NCI-H2171 treated with DMSO at 0.1 percent for 48 hours (cell line): ENCODE results near the gene PARG.
"Not testable (repeated sequence)": the region's sequence is repeated elsewhere in the genome, so short reads cannot be mapped to it uniquely, and the experiment has no call there.

ENCODE experiments used
- DNase-seq: peaks from one replicate; lab custom pipeline; 2025; lab: John Stamatoyannopoulos, UW

PARG gene

GRCh38 chr10:49941447-49942338, at the start of gene PARG, which contains the start of gene TIMM23B:
Gene PARG, minus strand, starts transcription at chr10:49942027. Its CDS starts 302 bp downstream, at chr10:49941725.
Gene TIMM23B, plus strand, starts transcription at chr10:49942053. Its CDS starts 142 bp downstream, at chr10:49942195.
- peak; percentile 62 for DNase-seq

DNA sequence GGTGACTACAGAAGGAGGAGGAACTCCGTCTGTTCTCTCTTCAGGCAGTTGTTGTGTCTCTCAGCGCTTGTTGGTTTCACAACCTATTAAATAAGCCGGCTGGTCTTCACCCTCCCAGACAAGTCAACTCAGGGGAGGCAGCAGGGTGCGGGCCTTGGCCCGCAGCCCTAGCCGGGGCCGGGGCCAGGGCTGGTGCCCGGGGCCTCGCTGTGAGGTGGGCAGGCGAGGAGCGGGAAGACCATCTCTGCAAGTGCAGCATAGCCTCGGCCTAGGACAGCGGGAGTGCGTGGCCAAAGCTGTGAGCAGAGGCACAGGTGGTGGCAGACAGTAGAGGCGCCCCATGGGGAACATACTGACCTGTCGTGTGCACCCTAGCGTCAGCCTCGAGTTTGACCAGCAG, 46.5 kb upstream of the PARG start, which contains the start of gene AGAP6:
Gene AGAP6, plus strand, starts transcription at position 31 of the 400 bp plus-strand sequence. Its CDS starts 310 bp downstream, at position 341.
- not testable (repeated sequence) for DNase-seq

DNA sequence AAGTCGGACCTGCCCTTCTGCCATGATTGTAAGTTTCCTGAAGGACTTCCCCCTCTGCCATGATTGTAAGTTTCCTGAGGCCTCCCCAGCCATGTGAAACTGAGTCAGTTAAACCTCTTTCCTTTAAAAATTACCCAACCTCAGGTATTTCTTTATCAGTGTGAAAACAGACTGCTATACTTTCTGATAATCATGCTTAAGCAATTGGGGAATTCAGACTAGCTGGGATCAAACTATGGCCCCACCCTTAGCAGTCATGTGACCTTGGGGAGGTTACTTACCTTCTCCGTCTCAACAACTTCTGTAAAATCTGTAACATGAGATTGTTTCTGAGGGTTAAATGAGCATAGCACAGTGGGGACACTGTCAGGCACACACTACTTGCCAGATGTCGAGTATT, 45.4 kb upstream of the PARG start:
- DNase-seq, result peak; percentile 21

- not testable (repeated sequence) for DNase-seq
Measured at GRCh38 chr10:49977756-49978155, 35.9 kb upstream of the PARG start.

DNA sequence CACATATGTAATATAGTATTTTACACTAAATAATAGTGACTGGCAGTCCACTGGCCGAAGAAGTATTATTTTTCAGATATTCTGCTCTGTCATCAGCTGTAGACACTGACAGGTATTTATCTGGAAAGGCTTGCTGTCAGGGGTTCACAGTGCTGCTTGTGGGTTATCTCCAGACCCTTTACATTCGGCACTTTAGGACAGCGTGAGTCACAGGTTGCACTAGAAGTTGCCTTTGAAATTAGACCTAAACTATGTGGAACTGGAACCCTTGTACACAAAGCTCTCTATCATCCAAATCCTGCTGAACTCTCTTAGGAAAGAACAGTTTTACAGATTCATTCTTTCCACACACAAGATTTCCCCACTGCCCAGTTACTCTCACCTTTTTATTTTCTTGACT, 30.3 kb upstream of the PARG start:
- not testable (repeated sequence) for DNase-seq

GRCh38 chr10:49971466-49971865, 29.6 kb upstream of the PARG start:
- not testable (repeated sequence) for DNase-seq

DNA sequence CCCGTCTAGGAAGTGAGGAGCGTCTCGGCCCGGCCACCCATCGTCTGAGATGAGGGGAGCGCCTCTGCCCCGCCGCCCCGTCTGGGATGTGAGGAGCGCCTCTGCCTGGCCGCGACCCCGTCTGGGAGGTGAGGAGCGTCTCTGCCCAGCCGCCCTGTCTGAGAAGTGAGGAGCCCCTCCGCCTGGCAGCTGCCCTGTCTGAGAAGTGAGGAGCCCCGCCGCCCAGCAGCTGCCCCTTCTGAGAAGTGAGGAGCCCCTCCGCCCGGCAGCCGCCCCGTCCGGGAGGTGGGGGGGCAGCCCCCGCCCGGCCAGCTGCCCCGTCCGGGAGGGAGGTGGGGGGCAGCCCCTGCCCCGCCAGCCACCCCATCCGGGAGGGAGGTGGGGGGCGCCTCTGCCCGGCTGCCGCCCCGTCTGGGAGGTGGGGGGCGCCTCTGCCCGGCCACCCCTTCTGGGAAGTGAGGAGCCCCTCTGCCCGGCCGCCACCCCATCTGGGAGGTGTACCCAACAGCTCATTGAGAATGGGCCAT, 28.6 kb upstream of the PARG start:
- DNase-seq, result not testable (repeated sequence)

- not testable (repeated sequence) for DNase-seq
Measured at GRCh38 chr10:49953122-49953521, 11.3 kb upstream of the PARG start.

DNA sequence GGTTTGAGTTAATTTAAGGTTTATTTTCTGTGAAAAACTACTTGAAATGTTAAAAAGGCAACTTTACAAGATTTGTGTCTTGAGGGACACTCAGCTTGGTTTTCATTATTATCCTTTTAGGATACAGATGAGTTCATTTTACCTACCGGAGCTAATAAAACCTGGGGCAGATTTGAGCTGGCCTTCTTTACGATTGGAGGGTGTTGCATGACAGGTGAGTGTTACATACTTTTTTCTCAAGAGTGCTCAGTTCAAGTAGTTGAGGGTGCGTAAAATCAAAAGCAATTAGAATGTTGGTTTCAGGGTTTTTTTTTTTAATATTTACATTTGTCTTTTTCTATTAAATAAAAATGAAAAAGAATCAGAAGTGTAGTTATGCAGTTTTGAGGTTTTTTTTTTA, 10.2 kb upstream of the PARG start:
- not testable (repeated sequence) for DNase-seq

DNA sequence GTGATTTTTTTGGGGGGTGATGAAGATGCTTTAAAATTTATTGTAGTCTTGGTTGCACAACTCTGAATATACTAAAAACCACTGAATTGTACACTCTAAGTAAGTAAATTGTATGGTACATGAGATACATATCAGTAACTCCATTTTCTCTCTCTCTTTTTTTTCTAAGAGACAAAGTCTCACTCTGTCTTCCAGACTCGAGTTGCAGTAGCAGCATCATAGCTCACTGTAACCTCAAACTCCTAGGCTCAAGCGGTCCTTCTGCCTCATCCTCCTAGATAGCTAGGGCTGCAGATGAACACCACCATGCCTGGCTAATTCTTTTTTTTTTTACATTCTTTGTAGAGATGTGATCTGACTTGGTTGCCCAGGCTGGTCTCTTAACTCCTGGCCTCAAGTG, 6.9 kb upstream of the PARG start:
- DNase-seq, result not testable (repeated sequence)

DNA sequence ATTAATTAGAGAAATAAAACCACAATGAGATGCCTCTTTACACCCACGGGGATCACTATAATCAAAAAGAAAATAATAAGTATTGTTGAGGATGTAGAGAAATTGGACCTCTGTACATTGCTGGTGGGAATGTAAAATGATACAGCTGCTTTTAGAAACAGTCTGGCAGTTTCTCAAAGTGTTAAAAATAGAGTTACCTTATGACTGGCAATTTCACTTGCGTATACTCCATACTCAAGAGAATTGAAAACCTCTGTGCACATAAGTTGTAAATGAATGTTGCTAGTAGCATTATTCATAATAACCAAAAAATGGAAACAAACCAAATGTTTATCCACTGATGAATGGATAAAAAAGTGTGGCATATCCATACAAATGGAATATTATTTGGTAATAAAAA, 6.3 kb upstream of the PARG start:
- DNase-seq, result not testable (repeated sequence)

DNA sequence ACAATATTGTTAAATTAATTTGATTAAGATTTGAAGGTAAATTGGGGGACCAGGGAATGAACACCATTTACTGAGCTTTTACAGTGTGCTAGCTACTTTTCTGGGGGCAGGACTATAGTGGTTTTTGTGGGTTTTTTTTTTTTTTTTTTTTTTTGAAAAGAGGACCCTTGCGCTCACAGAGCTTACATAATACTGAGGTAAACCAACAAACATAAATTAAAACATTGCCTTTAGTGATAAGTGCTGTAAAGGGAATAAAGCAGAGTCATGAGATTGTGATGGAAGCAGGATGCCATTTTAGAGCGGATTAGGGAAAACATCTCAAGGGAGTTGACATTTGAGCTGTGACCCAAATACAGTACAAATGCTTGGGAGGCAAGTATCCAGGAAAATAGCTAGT, 1.8 kb upstream of the PARG start:
- not testable (repeated sequence) for DNase-seq

DNA sequence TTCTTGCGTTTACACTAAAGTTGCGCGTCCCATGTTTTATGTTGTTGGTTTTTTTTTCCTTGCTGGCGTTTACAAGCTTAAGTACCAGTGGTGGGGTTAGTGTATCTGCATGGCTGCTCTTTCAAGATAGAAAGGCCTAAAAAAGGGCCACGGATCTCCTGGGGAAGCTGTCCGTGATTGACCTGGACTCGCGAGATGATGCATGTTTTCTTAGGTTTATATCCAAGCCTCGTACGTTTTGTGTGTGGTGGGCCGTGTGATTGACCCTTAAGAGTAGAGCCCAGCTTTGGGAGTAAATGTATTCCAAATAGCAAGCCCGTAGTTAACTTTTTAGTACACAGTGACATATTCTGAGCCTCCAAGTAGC, 495 bp upstream of the PARG start:
- not testable (repeated sequence) for DNase-seq

GRCh38 chr10:49931959-49932728, 9.7 kb downstream of the PARG start:
- not testable (repeated sequence) for DNase-seq

DNA sequence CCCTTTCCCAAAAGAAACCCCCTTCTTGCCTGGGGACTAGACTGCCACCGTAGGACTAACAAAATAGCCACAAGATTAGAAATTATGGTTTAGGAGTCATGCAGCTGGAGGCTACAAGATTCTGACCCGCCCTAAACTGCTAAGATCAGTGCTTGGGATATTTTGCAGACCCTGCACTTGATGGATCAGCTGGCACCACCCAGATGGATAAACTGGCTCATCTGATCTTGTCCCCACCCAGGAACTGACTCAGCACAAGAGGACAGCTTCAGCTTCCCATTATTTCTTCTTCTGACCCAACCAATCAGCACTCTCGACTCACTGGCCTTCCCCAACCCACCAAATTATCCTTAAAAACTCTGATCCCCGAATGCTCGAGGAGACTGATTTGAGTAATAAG, 10.6 kb downstream of the PARG start:
- not testable (repeated sequence) for DNase-seq

DNA sequence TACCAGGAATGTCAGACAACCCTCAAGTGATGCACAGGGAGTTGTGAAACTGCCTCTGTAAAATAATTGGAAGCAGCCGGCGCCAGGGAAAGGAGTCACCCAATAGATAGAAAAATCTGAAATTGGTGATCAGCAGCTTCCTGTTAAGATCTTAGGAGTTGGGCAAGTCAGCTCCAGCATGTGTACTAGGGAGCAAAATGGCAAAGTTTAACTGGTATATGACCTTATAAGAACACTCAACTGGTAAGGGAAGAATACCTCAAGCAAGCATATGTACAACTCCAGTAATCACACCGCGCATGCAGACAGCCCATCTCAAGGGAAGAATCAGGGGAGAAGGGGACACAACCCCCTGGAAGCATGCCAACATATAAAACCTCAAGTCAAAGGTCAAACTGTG, 18.3 kb downstream of the PARG start:
- DNase-seq, result not testable (repeated sequence)

GRCh38 chr10:49922041-49922440, 19.8 kb downstream of the PARG start:
- DNase-seq, result not testable (repeated sequence)

DNA sequence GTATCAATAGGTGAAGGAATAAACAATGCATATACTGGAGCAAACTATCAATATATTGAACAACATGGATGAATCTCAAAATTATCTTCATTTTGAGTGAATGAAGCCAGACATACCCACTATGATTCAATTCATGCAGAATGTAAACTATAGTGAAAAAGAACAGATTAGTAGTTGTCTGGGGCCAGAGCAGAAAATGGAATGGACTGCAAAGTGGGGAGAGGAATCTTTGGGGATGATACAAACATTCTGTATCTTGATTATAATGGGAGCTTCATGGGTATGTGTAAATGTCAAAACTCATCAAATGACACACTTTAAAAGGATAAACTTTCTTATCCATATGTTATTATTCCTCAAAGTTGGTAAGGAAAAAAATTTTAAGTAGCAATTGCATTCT, 23.9 kb downstream of the PARG start:
- not testable (repeated sequence) for DNase-seq

DNA sequence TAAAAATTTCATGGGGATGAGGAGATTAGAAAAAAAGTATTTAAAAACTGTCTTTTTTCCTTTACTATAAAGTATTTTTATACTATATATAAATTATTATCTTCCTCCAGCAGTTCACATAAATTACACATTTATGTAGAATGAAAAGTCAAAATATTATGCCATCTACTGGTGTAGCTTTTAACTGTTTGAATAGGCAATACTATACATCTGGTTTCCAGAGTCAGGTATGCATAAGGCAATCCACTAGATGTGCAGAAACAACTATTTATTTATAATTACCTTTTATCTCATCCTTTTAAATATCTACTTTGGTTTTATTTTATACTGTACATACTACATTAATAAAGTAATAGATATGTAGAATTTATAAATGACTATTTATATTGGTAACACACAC, 25.4 kb downstream of the PARG start:
- DNase-seq, result not testable (repeated sequence)

DNA sequence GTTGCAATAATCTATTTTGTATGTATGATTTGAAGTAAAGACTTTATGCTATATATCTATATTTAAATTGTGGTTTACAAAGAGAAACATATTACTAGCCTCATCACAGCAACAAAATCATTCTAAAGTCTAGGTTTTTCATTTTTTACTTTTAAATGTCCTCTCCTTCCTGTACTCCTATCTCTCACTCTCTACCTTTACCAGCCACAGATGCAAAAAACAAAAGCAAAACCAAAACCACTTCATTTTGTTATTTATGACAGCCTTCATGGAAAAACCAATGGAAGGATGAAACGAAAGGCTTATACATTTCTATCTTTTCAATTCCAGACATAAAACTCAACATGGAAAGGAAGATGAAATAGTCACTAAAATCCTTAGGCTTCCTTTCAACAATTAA, 31.5 kb downstream of the PARG start:
- DNase-seq, result not testable (repeated sequence)

DNA sequence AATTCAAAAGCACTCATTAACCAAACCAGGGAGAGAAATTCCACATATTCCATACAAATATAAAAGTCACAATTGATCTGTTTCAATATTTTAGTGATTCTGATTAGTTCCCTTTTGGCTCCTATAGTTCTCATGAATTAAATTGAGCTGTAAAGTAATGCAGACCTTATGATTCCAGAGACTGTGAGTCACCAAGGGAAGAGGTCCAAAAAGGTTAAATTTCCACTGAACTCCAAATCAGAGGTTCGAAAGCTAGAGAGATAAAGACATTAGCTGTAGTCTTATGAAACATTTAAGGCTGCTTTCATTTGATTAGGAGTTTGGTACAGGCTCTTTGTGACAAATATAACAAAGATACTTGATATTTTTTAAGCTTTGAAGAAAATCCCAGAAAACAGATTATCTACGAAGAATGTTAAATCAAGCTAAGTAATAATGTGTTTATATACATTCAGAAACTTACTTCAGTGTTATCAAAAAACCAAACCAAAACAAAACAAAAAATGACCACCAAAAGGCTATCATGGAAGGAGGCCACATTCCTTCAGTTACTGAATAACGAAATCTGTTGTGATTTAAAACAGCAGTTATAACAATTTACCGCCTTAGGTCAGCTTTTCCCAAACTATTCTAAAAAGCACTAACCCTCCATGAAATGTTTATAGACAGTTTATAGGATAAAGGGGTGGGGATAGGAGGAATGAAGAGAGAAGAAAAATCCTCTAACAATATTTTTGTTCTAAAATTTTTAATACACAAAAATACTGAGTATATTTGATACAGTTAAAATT, 33.3 kb downstream of the PARG start:
- not testable (repeated sequence) for DNase-seq

DNA sequence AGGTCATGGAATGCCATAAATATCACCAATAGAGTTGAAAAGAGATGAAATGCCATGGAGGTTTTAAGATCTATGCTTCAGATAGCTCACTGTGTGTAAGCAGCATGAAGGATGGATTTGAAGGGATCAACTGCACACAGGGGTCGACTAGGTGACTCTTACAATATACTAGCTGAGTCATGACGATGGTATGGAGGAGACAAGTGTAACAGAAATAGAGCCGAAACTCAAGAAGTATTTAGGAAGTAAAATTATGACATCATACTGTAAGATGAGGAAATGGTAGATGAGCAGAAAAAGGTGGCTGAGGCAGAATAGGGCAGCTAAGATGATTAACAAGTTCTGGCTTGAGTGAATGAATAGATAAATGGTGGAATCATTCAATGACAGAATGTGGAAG, 38.0 kb downstream of the PARG start:
- DNase-seq, result not testable (repeated sequence)
